HepG2 (cell line): ENCODE data around the gene CDC14A. TPM values are rescaled to one million over a fixed set of nuclear protein-coding genes. Genes with fewer than 3 reads are reported as not detected.

ENCODE experiments used
- ARID3A ChIP-seq: IDR thresholded peaks from 2 replicates; pipeline ENCODE4 v1.6.1; 2012; ENCODE audit warnings: low read depth, low read length, improper control_type of control experiment
- ATAD3A ChIP-seq: sonication (generic); formaldehyde crosslinking; IDR thresholded peaks from 2 replicates; pipeline ENCODE4 v1.4.0; 2020; ENCODE audit warnings: missing genetic modification reagents
- EP300 ChIP-seq, 3 experiments: sonication (generic) in 1 of 3; formaldehyde crosslinking in 1 of 3; IDR thresholded peaks; 2 replicates each; pipeline versions ENCODE4 v1.5.1 to v1.6.1; 2011 to 2020; ENCODE audit warnings: low read depth in 2 of 3, low read length in 2 of 3, borderline replicate concordance in 1 of 3, improper control_type of control experiment in 1 of 3, mild to moderate bottlenecking in 1 of 3, missing genetic modification reagents in 1 of 3, moderate library complexity in 1 of 3
- FOXA1 ChIP-seq, 2 experiments: fragments of 450-650 bp in 1 of 2; sonication (generic) in 1 of 2; formaldehyde crosslinking in 1 of 2; IDR thresholded peaks; 2 replicates each; pipeline versions ENCODE4 v1.4.0 to v1.6.1; 2016 to 2020; ENCODE audit warnings: missing genetic modification reagents in 1 of 2
- HNF4G ChIP-seq, 2 experiments: sonication (generic) in 1 of 2; formaldehyde crosslinking in 1 of 2; IDR thresholded peaks; 2 replicates each; pipeline versions ENCODE4 v1.4.0 to v1.6.1; 2011 to 2020; ENCODE audit warnings: borderline replicate concordance in 2 of 2, low read depth in 2 of 2, mild to moderate bottlenecking in 2 of 2, low read length in 1 of 2, missing genetic modification reagents in 1 of 2, moderate library complexity in 1 of 2
- HOXA5 ChIP-seq: sonication (generic); formaldehyde crosslinking; IDR thresholded peaks from 2 replicates; pipeline ENCODE4 v1.4.0; 2020; ENCODE audit warnings: missing genetic modification reagents
- KDM3A ChIP-seq: IDR thresholded peaks from 2 replicates; pipeline ENCODE4 v1.6.1; 2018; ENCODE audit warnings: low read depth, missing compliant biosample characterization
- MEF2D ChIP-seq: sonication (generic); formaldehyde crosslinking; IDR thresholded peaks from 2 replicates; pipeline ENCODE4 v1.5.1; 2020; ENCODE audit warnings: mild to moderate bottlenecking, missing genetic modification reagents
- RBM22 ChIP-seq: fragments of 200-400 bp; formaldehyde crosslinking; optimal IDR thresholded peaks from 2 replicates; pipeline ENCODE3; 2017; ENCODE audit warnings: mild to moderate bottlenecking, low read length, moderate library complexity
- RFX1 ChIP-seq: fragments of 450-650 bp; IDR thresholded peaks from 2 replicates; pipeline ENCODE4 v1.6.1; 2017
- RXRB ChIP-seq: IDR thresholded peaks from 2 replicates; pipeline ENCODE4 v1.6.1; 2016; ENCODE audit warnings: borderline replicate concordance, missing genetic modification reagents, missing compliant biosample characterization
- SP2 ChIP-seq: sonication (generic); formaldehyde crosslinking; IDR thresholded peaks from 2 replicates; pipeline ENCODE4 v1.5.1; 2020; ENCODE audit warnings: mild to moderate bottlenecking, missing genetic modification reagents
- SUZ12 ChIP-seq: fragments of 150-350 bp; IDR thresholded peaks from 2 replicates; pipeline ENCODE4 v1.6.1; 2014; ENCODE audit warnings: low read depth, low read length
- TCF7 ChIP-seq: sonication (generic); IDR thresholded peaks from 2 replicates; pipeline ENCODE4 v1.6.1; 2016; ENCODE audit warnings: antibody characterized with exemption, low read depth
- ZBTB7B ChIP-seq: sonication (generic); formaldehyde crosslinking; IDR thresholded peaks from 2 replicates; pipeline ENCODE4 v1.4.0; 2020; ENCODE audit warnings: missing genetic modification reagents
- ZFP36L1 ChIP-seq: sonication (generic); formaldehyde crosslinking; IDR thresholded peaks from 2 replicates; pipeline ENCODE4 v1.8.0; 2022; ENCODE audit warnings: mild to moderate bottlenecking, missing genetic modification reagents, moderate library complexity
- ZNF205 ChIP-seq: IDR thresholded peaks from 2 replicates; pipeline ENCODE4 v1.6.1; 2018; ENCODE audit warnings: missing biosample characterization, missing genetic modification reagents
- ZNF484 ChIP-seq: sonication (generic); formaldehyde crosslinking; IDR thresholded peaks from 2 replicates; pipeline ENCODE4 v1.5.1; 2020; ENCODE audit warnings: mild to moderate bottlenecking, low read depth, missing genetic modification reagents, borderline replicate concordance
- ZNF614 ChIP-seq: IDR thresholded peaks from 2 replicates; pipeline ENCODE4 v1.6.1; 2018; ENCODE audit warnings: missing biosample characterization, missing genetic modification reagents, inconsistent platforms, borderline replicate concordance
- ZNF710 ChIP-seq: sonication (generic); formaldehyde crosslinking; IDR thresholded peaks from 2 replicates; pipeline ENCODE4 v1.5.0; 2020; ENCODE audit warnings: mild to moderate bottlenecking, missing genetic modification reagents, borderline replicate concordance
- ZNF746 ChIP-seq: sonication (generic); formaldehyde crosslinking; IDR thresholded peaks from 2 replicates; pipeline ENCODE4 v1.8.0; 2022; ENCODE audit warnings: mild to moderate bottlenecking, missing genetic modification reagents
- polyA plus RNA-seq, 8 experiments: library from polyadenylated mRNA; depleted of rRNA in 3 of 8; stranded (reverse) in 7 of 8; unstranded in 1 of 8; fragments of >200 nt; fragmentation: Illumina TruSeq in 4 of 8; extraction: Trizol in 4 of 8; gene quantifications; 2 replicates each; pipeline versions ENCODE4 v1.2.1 to v1.2.3, GENCODE V29; 2011 to 2016; ENCODE audit warnings: low read depth in 4 of 8, missing spikeins in 1 of 8, mixed read lengths in 1 of 8; ENCODE audit not compliant: insufficient read depth in 1 of 8
- total RNA-seq, 5 experiments: library from RNA; depleted of rRNA; stranded (reverse); fragments of >200 nt; fragmentation: Illumina TruSeq; extraction: Trizol; gene quantifications; 2 replicates each; pipeline ENCODE4 v1.2.3, GENCODE V29; 2016; ENCODE audit warnings: low read depth in 1 of 5
- TF ChIP-seq, protein P1 (sequence below): sonication (generic); formaldehyde crosslinking; IDR thresholded peaks from 2 replicates; pipeline ENCODE4 v1.4.0; 2020; ENCODE audit warnings: mild to moderate bottlenecking, missing genetic modification reagents
- TF ChIP-seq, protein P2 (sequence below): sonication (generic); formaldehyde crosslinking; IDR thresholded peaks from 2 replicates; pipeline ENCODE4 v1.5.0; 2020; ENCODE audit warnings: missing genetic modification reagents

Gene CDC14A
- total and polyA plus RNA-seq, 2 of the 13 experiments (the other 11 are each of a cell fraction or from before 2014, with no cell fraction given), result 2.8 to 4.9 TPM

GRCh38 chr1:100413035-100413434 is 60.7 kb downstream of the CDC14A start (continued):
- TF ChIP-seq ZNF484 (CRISPR knock-in tag) (no peak), HOXA5 (CRISPR knock-in tag) (peak; percentile 77), RFX1 (peak; percentile 66), FOXA1 (IDR thresholded peaks at IDR 0.05) (no peak), FOXA1 (CRISPR knock-in tag; IDR thresholded peaks at IDR 0.05) (peak; percentile 22; the same call in 1 of the 2 replicates), TCF7 (peak; percentile 52; the same call in 1 of the 2 replicates), ZFP36L1 (no peak), ZBTB7B (CRISPR knock-in tag) (no peak), ZNF614 (CRISPR knock-in tag) (no peak), MEF2D (no peak), RXRB (CRISPR knock-in tag) (no peak), RBM22 (no peak), ZNF746 (no peak), ZNF205 (CRISPR knock-in tag) (no peak), SP2 (no peak), ZNF710 (0 out of 2 replicates have a peak, but pooled peaks have one; percentile 37), HNF4G (IDR thresholded peaks at IDR 0.05; ENCODE audit: borderline replicate concordance, low read depth, low read length) (no peak), HNF4G (CRISPR knock-in tag; IDR thresholded peaks at IDR 0.05; ENCODE audit: borderline replicate concordance, low read depth) (no peak), ATAD3A (CRISPR knock-in tag) (no peak), EP300 (IDR thresholded peaks at IDR 0.05; ENCODE audit: low read depth in 2 of 2, low read length in 2 of 2) (peak in 1 of 2 experiments; percentile 56; a peak in 1 of 4 replicates), EP300 (CRISPR knock-in tag; IDR thresholded peaks at IDR 0.05; ENCODE audit: borderline replicate concordance) (peak; percentile 20; the same call in 1 of the 2 replicates), KDM3A (CRISPR knock-in tag) (no peak), SUZ12 (no peak), ARID3A (0 out of 2 replicates have a peak, but pooled peaks have one; percentile 15)
- TF ChIP-seq, protein P1, sequence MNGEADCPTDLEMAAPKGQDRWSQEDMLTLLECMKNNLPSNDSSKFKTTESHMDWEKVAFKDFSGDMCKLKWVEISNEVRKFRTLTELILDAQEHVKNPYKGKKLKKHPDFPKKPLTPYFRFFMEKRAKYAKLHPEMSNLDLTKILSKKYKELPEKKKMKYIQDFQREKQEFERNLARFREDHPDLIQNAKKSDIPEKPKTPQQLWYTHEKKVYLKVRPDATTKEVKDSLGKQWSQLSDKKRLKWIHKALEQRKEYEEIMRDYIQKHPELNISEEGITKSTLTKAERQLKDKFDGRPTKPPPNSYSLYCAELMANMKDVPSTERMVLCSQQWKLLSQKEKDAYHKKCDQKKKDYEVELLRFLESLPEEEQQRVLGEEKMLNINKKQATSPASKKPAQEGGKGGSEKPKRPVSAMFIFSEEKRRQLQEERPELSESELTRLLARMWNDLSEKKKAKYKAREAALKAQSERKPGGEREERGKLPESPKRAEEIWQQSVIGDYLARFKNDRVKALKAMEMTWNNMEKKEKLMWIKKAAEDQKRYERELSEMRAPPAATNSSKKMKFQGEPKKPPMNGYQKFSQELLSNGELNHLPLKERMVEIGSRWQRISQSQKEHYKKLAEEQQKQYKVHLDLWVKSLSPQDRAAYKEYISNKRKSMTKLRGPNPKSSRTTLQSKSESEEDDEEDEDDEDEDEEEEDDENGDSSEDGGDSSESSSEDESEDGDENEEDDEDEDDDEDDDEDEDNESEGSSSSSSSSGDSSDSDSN (CRISPR knock-in tag), result no peak
- TF ChIP-seq, protein P2, sequence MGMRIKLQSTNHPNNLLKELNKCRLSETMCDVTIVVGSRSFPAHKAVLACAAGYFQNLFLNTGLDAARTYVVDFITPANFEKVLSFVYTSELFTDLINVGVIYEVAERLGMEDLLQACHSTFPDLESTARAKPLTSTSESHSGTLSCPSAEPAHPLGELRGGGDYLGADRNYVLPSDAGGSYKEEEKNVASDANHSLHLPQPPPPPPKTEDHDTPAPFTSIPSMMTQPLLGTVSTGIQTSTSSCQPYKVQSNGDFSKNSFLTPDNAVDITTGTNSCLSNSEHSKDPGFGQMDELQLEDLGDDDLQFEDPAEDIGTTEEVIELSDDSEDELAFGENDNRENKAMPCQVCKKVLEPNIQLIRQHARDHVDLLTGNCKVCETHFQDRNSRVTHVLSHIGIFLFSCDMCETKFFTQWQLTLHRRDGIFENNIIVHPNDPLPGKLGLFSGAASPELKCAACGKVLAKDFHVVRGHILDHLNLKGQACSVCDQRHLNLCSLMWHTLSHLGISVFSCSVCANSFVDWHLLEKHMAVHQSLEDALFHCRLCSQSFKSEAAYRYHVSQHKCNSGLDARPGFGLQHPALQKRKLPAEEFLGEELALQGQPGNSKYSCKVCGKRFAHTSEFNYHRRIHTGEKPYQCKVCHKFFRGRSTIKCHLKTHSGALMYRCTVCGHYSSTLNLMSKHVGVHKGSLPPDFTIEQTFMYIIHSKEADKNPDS (CRISPR knock-in tag), result no peak
